GM04503 (cell line): Measurements from ENCODE around the gene HNRNPA0.
"Not testable (repeated sequence)": the region's sequence is repeated elsewhere in the genome, so short reads cannot be mapped to it uniquely, and the experiment has no call there.

Experiments used
- DNase-seq: peaks from one replicate; pipeline ENCODE4 v3.0.0-alpha.2; 2012; ENCODE audit warnings: low read depth

The HNRNPA0 gene

DNA sequence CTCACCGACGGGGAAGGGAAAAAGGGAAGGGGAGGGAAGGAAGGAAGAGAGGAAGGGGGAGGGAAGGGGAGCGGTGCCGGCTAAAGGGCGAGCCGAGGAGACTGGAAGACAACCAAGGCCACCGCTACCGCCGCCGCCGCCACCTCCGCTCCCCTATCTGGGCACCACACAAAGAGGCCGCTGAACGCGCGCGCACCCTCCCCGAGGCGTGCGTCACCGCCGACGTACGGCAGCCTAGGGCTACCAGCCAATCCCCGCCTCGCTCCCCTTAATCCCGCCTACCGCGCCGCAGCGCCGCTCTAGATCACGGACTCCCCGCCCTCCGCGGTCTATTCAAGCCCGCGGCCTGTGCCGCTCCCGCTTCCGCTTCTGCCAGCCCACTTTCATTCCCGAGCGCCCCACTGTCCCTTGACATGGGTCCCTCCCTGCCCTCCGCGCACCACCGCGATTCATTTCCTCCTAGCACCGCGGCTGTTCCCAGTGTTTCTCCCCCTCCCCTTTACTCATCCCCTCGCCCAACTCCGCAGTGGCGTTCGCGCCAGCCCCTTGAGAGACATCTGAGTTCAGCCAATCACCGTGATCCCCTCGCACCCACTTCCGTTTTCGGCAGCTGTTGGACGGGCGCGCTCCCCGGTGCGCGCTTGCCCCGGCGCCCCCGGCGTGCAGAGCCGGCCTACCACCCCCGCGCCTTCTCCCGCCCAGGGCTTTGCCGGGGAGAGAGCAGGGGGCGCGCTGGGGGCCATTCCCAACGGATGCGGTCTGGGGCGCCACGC is at the start of gene HNRNPA0:
TSS of gene HNRNPA0 (minus strand) at position 176 of the 773 bp plus-strand sequence. CDS start 297 bp downstream, outside the sequence.
- peak; percentile 77 for DNase-seq

GRCh38 chr5:137802282-137803210 is 48.4 kb upstream of the HNRNPA0 start:
- no peak for DNase-seq

DNA sequence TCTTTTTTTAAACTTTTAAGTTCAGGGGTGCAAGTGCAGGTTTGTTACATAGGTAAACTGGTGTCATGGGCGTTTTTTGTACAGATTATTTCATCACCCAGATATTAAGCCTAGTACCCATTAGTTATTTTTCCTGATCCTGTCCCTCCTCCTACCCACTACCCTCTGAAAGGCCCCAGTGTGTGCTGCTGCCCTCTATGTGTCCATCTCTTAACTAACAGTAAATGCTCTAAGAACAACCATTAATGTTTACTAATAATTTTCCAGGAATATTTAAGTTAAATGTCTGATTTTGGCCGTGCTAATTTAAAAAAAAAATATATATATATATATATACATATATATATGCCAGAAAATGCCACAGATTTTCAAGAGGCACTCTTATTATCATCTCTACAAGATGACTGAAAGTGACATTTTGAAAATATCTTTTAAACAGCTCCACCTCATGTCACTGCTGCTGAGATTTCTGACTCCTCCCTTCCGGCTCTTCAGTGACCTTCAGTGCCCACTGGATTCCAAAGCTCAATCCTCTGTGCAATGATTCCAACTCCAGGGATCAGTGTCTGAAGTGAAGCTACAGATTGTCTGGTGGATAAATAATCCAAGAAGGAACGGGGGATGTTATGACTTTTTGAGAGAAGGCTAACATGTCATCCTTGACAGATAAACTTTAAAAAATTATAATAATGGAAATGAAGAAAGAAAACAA is 46.7 kb upstream of the HNRNPA0 start:
- no peak for DNase-seq

DNA sequence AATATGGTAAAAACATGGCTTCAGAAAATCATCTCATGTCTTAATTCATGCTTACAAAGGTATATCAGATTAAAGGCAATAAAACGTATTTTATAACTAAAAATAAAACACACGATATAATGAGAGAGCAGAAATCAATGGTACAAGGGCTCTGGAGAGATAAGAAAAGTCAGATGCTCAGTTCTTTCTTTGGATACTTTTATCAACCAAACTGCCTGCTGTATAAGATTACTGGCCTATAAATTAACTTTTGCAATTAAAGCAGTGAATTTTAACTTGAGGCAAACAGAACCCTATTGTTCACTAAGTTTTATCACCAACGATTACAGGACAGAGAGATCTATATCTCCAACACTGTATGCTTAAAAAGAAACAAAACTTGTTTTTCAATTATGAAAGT is 42.1 kb upstream of the HNRNPA0 start:
- no peak for DNase-seq

DNA sequence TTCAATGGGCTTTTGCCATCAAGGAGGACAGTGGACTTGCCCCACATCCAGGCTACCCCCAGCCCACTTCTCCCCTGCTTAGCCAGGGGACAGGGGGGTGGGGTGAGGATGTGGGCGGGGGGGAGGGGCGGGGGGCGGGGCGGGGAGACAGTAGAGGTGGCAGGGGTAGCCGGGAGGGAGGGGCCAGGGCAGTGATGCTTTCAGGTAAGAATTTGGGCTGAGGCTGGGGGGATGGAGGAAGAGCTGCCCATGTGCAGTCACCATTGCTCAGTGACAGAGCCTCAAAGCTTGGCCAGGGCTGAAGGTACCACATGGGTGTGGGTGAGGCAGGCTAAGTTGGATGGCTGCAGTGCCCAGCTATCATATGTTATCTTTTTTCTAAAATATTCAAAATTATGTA is 40.7 kb upstream of the HNRNPA0 start:
- DNase-seq = no peak

DNA sequence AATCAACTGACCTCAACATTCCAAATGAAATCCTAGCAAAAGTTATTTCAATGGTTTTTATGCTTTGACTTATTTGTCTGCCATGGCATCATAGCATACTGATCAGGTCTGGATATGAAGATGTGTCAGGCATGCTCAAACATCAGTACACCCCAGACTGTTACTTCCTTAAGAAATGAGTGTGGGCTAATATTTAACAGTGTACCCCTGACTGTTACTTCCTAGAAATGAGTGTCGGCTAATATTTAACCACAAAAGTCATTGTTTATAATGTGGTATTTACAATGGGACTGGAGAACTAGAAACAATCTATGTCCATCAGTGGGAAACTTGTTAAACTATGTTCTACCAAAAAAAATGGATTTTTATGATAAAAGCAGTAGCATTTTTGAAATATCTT is 38.1 kb upstream of the HNRNPA0 start:
- DNase-seq = no peak

GRCh38 chr5:137791799-137792198 is 37.6 kb upstream of the HNRNPA0 start:
- no peak for DNase-seq

DNA sequence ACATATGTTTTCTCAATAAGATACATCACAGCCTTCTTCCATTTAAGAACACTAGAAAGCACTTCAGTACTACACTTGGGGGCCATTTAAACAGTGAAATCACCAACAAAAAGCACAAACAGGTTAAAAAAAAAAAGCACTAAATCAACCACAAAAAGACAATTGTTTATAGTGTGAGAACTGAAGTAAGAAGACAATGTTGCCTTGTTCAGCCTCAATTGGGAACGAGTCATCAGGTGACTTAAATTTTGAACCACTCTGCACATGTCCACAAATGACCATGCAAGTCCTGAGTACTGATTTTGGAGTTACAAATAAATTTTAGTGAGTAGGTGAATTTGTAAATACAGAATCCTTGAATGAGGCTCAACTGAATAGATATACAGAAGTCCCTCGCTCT is 37.2 kb upstream of the HNRNPA0 start:
- no peak for DNase-seq

DNA sequence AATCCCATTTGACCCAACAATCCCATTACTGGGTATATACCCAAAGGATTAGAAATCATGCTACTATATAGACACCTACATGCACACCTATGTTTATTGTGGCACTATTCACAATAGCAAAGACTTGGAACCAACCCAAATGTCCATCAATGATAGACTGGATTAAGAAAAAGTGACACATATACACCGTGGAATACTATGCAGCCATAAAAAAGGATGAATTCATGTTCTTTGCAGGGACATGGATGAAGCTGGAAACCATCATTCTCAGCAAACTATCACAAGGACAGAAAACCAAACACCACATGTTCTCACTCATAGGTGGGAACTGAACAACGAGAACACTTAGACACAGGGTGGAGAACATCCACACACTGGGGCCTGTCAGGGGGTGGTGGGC is 34.4 kb upstream of the HNRNPA0 start:
- DNase-seq = not testable (repeated sequence)

DNA sequence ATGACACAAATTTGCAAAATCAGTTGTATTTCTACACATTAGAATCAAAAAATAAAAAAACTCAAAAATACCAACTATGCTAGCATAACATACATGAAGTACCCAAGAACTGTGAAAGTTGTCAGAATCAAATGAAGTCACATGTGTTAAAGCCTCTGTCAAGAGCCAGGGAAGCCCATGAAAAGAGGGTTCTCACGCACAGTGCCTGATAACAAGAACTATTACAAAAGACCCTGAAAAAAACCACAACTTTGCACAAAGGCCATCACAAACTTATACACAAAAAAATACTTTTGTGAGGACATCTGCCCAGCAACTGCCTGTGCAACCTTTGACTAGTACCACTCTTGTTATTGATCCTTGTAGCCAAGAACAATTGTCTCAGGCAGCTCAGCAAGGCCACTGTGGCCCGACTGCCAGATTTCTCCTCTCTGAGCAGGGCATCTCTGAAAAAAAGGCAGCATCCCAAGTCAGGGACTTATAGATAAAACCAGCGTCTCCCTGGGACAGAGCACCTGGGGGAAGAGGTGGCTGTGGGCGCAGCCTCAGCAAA is 28.9 kb upstream of the HNRNPA0 start:
- no peak for DNase-seq

GRCh38 chr5:137782055-137782454 is 27.9 kb upstream of the HNRNPA0 start:
- DNase-seq = no peak

DNA sequence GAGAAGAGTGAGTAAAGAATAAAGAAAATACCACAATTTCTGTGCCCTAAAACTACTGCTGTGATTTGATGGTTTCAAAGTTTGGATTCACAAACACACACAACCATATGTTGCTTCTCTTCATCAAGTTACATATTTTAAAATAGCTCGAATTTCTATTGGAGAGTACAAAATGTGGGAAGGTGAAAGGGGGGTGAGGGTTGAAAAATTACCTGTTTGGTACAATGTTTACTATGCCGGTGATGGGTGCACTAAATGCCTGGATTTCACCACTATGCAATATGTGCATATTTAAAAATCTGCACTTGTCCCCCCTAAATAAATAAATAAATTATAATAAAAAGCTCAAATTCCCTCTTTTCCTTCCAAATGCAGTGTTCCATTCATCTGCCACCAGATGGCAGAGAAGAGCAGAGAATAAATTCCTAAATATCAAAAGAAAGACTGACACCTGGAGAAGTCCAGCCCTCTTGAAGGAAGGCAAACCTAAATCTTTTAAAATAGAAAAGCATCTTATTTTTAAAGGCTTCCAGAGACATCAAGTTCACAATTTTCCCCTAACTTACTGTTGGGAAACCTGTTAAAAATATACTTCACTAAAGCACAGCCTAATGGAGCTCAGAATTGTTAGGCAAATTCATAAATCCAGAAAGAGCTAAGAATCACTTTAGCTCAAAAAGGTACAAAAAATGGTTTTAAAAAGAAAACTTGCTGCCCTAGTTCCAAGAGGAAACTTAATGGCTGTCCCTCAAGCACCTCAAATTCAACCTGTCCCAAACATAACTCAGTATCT is 24.8 kb upstream of the HNRNPA0 start:
- no peak for DNase-seq

DNA sequence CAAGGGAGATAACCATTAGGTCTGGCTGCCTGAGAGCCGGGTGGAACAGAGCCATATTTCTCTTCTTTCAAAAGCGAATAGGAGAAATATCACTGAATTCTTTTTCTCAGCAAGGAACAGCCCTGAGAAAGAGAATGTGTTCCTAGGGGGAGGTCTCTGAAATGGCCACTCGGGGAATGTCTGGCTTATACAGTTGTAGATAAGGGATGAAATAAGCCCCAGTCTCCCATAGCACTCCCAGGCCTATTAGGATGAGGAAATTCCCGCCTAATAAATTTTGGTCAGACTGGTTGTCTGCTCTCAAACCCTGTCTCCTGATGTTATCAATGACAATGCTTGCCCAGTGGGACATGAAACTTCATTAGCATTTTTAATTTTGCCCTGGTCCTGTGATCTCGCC is 13.8 kb upstream of the HNRNPA0 start:
- not testable (repeated sequence) for DNase-seq

GRCh38 chr5:137761566-137761965 is 7.4 kb upstream of the HNRNPA0 start:
- no peak for DNase-seq

DNA sequence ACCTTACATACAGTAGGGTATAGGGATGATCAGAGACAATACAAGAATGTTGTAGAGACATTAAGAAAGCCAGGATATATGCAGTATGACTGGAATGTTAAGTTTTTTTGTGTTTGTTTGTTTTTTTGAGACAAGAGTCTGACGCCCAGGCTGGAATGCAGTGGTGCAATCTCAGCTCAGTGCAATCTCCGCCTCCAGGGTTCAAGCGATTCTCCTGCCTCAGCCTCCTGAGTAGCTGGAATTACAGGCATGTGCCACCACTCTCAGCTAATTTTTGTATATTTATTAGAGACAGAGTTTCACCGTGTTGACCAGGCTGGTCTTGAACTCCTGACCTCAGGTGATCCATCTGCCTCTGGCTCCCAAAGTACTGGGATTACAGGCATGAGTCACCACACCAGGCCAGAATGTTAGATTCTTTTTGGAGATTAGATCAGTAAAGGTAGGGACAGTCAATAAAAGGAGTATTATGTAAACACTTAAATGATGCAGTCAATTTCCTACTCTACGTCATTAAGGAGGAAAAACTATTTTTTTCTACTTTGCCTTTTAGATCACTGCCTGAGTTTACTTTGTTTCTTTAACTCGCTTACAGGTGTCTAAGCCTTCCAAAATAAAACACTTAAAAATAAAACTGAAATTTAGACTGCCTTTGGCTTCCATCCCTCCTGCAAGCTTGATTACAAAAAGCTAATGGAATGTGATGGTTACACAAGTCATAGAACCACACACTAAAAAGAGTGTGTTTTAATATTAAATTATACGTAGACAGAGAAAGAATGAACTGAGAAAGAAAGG is 6.8 kb upstream of the HNRNPA0 start:
- DNase-seq = no peak

DNA sequence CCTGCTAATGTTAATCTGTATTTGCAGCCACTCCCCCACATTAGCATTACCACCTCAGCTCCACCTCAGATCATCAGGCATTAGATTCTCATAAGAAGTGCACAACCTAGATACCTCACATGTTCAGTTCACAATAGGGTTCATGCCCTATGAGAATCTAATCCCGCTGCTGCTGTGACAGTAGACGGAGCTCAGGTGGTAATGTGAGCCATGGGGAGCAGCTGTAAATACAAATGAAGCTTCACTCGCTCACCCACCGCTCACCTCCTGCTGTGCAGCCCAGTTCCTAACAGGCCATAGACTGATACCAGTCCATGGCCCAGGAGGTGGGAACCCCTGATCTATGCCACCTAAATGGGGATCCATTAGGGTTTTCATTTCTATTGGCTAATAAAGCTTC is 6.1 kb upstream of the HNRNPA0 start:
- no peak for DNase-seq

DNA sequence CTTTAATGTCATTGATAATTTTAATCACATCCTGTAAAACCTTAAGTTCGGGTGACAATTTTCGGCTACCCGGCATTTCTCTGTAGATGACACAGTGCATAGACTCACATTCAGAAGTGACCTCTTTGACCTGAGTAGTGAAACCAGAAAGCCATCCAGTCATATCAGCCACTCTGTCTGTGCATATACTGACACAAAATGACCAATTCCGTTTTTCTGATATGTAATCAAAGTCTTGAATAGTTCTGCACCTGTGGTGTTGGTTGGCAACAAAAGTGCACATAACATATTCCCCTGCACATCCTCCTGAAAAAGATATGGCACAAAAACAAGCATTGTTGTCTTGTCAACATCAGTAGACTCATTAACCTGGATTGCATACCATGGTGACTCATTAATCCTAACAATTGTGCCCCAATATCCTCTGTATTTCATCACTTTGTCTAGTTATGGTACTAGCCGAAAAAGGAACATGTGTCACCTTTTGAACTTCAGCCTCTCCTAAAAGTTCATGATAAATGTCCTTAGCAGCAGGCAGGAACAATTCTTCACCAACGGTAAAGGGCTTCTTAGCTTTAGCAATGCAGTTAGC is 4.6 kb upstream of the HNRNPA0 start:
- no peak for DNase-seq

DNA sequence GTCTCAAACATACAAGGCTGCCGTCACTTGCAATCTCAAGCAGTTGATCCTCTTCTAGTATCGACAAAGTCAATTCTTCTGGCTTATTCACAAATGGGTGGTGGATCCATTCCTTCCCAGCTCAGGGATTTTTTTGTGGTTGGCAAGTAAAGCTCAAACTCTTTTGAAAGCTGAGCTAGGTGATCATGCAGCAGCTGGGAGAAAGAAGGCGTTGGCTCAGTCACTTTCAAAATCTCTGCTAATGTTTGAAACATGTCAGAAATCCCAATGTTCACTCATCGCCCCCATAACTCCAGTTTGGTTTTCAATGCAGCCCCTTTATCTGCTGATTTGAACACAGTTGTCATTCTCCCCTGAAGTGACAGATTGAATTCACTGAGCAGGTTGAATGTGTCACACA is 4.0 kb upstream of the HNRNPA0 start:
- DNase-seq = no peak

DNA sequence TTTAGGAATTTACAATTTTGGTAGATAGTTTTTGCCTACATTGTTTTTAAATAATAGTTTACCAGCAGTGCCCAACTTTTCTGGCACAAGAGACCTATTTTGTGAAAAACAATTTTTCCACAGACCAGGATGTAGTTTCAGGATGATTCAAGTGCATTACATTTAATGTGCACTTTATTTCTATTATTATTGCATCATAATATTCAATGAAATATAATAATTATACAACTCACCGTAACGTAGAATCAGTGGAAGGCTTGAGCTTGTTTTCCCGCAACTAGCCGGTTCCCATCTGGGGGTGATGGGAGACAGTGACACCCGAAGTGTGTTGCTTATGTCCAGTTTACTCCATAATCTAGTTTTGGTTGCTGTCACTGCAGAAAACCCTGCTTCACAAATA is 3.5 kb upstream of the HNRNPA0 start:
- DNase-seq = no peak
